IMR-90 (cell line): Measurements from ENCODE around the gene TIGD4. TPM values are rescaled to one million over a fixed set of nuclear protein-coding genes. Genes with fewer than 3 reads are reported as not detected.

Experiments used
- ATAC-seq: fragments of 200-7000 bp; cut with Tn5 transposase; 2 replicates; pipeline ENCODE4 v1.9.1; 2020; ENCODE audit warnings: low read depth, mild to moderate bottlenecking, moderate library complexity
- BruUV-seq: library from RNA; stranded (reverse); fragments of 400-500 nt; replicated peaks from 2 replicates; lab custom pipeline; 2021; lab: Mats Ljungman, UMichigan
- CTCF ChIA-PET: fragments of 300-600 bp; formaldehyde crosslinking; extraction: SDS; loops from one replicate; lab custom pipeline; 2021; ENCODE audit warnings: antibody characterized with exemption; lab: Yijun Ruan, JAX
- POLR2A ChIA-PET: fragments of 300-600 bp; sonication (Branson Sonifier 250); formaldehyde crosslinking; loops from one replicate; lab custom pipeline; 2022; ENCODE audit warnings: antibody characterized with exemption; ENCODE audit not compliant: unreplicated experiment; lab: Charles Lee
- DNase-seq: peaks from one replicate; pipeline ENCODE4 v3.0.0; 2013
- H2AFZ ChIP-seq: replicated peaks from 2 replicates; pipeline ENCODE3; 2013; ENCODE audit warnings: low read length, mild to moderate bottlenecking; ENCODE audit not compliant: poor library complexity
- H2AK5ac ChIP-seq: 2 replicates; pipeline ENCODE4 v1.6.1; 2013; ENCODE audit warnings: low read depth, low read length, inconsistent platforms
- H2AK9ac ChIP-seq: replicated peaks from 2 replicates; pipeline ENCODE3; 2013; ENCODE audit warnings: mild to moderate bottlenecking, low read depth, low read length, moderate library complexity; ENCODE audit not compliant: poor library complexity
- H2BK120ac ChIP-seq: 2 replicates; pipeline ENCODE4 v1.6.1; 2013; ENCODE audit warnings: low read depth, low read length, inconsistent platforms
- H2BK15ac ChIP-seq: 3 replicates; pipeline ENCODE4 v1.6.1; 2013; ENCODE audit warnings: low read depth, low read length, inconsistent platforms
- H2BK20ac ChIP-seq: 2 replicates; pipeline ENCODE4 v1.6.1; 2013; ENCODE audit warnings: low read depth, mild to moderate bottlenecking, inconsistent platforms, low read length, moderate library complexity
- H2BK5ac ChIP-seq: 2 replicates; pipeline ENCODE4 v1.6.1; 2013; ENCODE audit warnings: mild to moderate bottlenecking, low read depth, low read length, inconsistent platforms; ENCODE audit not compliant: poor library complexity, severe bottlenecking
- H3K14ac ChIP-seq: replicated peaks from 2 replicates; pipeline ENCODE4 v1.6.1; 2013; ENCODE audit warnings: low read depth, low read length, inconsistent platforms
- H3K18ac ChIP-seq: 2 replicates; pipeline ENCODE4 v1.6.1; 2013; ENCODE audit warnings: low read depth, low read length, control low read depth
- H3K23ac ChIP-seq: 2 replicates; pipeline ENCODE4 v1.6.1; 2013; ENCODE audit warnings: low read depth, low read length, inconsistent platforms
- H3K27ac ChIP-seq: 2 replicates; pipeline ENCODE4 v1.5.1; 2013; ENCODE audit warnings: mild to moderate bottlenecking, control low read depth, low read length; ENCODE audit not compliant: insufficient read depth
- H3K27me3 ChIP-seq: 2 replicates; pipeline ENCODE4 v1.6.1; 2013; ENCODE audit warnings: low read length; ENCODE audit not compliant: control insufficient read depth, insufficient read depth
- H3K36me3 ChIP-seq: 2 replicates; pipeline ENCODE4 v1.6.1; 2013; ENCODE audit warnings: low read length, mixed read lengths; ENCODE audit not compliant: control insufficient read depth, insufficient read depth
- H3K4ac ChIP-seq: 2 replicates; pipeline ENCODE4 v1.6.1; 2013; ENCODE audit warnings: low read depth, low read length, inconsistent platforms
- H3K4me1 ChIP-seq: 2 replicates; pipeline ENCODE4 v1.6.1; 2013; ENCODE audit warnings: low read length, mixed read lengths; ENCODE audit not compliant: control insufficient read depth, insufficient read depth
- H3K4me2 ChIP-seq: 2 replicates; pipeline ENCODE4 v1.6.1; 2013; ENCODE audit warnings: low read depth, mild to moderate bottlenecking, control low read depth, low read length, moderate library complexity
- H3K4me3 ChIP-seq: 2 replicates; pipeline ENCODE4 v1.5.1; 2013; ENCODE audit warnings: low read depth, mild to moderate bottlenecking, control low read depth, low read length, moderate library complexity; ENCODE audit not compliant: insufficient read depth
- H3K56ac ChIP-seq: 2 replicates; pipeline ENCODE4 v1.6.1; 2013; ENCODE audit warnings: low read length, inconsistent platforms; ENCODE audit not compliant: insufficient read depth; ENCODE audit errors: extremely low read depth
- H3K79me1 ChIP-seq, 2 experiments: 2 replicates each; pipeline ENCODE4 v1.6.1; 2013; ENCODE audit warnings: low read length in 2 of 2, inconsistent platforms in 1 of 2, low read depth in 1 of 2
- H3K9ac ChIP-seq: 2 replicates; pipeline ENCODE4 v1.6.1; 2013; ENCODE audit warnings: low read depth, low read length, control low read depth
- H3K9me1 ChIP-seq: 2 replicates; pipeline ENCODE4 v1.6.1; 2013; ENCODE audit warnings: low read length, inconsistent platforms; ENCODE audit not compliant: insufficient read depth
- H3K9me3 ChIP-seq: 2 replicates; pipeline ENCODE4 v1.6.1; 2013; ENCODE audit warnings: low read length; ENCODE audit not compliant: control insufficient read depth, insufficient read depth
- H4K20me1 ChIP-seq: 2 replicates; pipeline ENCODE4 v1.6.1; 2013; ENCODE audit warnings: low read length, inconsistent platforms; ENCODE audit not compliant: insufficient read depth
- H4K5ac ChIP-seq: 2 replicates; pipeline ENCODE4 v1.6.1; 2013; ENCODE audit warnings: mild to moderate bottlenecking, low read depth, low read length, control low read depth
- H4K8ac ChIP-seq, 2 experiments: 2 replicates each; pipeline ENCODE4 v1.6.1; 2013; ENCODE audit warnings: low read depth in 2 of 2, low read length in 2 of 2, control low read depth in 1 of 2, inconsistent platforms in 1 of 2
- H4K91ac ChIP-seq: 2 replicates; pipeline ENCODE4 v1.6.1; 2013; ENCODE audit warnings: low read depth, low read length, inconsistent platforms; ENCODE audit not compliant: insufficient read depth
- BHLHE40 ChIP-seq: fragments of 150-350 bp; IDR thresholded peaks from 2 replicates; pipeline ENCODE4 v1.6.1; 2016; ENCODE audit warnings: mild to moderate bottlenecking, low read depth, low read length
- CEBPB ChIP-seq: IDR thresholded peaks from 2 replicates; pipeline ENCODE4 v1.6.1; 2012; ENCODE audit warnings: low read depth, low read length, improper control_type of control experiment
- MAFK ChIP-seq: IDR thresholded peaks from 2 replicates; pipeline ENCODE4 v1.6.1; 2012; ENCODE audit warnings: low read depth, low read length, improper control_type of control experiment
- MAZ ChIP-seq: IDR thresholded peaks from 2 replicates; pipeline ENCODE4 v1.6.1; 2012; ENCODE audit warnings: low read depth, mild to moderate bottlenecking, low read length, improper control_type of control experiment, moderate library complexity, borderline replicate concordance
- RAD21 ChIP-seq: IDR thresholded peaks from 2 replicates; pipeline ENCODE4 v1.6.1; 2012; ENCODE audit warnings: low read length, improper control_type of control experiment
- RFX5 ChIP-seq: IDR thresholded peaks from 2 replicates; pipeline ENCODE4 v1.8.0; 2012; ENCODE audit warnings: low read depth, mild to moderate bottlenecking, low read length, moderate library complexity
- WGBS, 2 experiments: methylation state at CpG; one replicate each; pipeline versions ENCODE4 v1.1.5 to v1.1.7; 2013; ENCODE audit warnings: missing lambda C conversion rate in 2 of 2; ENCODE audit not compliant: insufficient read length in 1 of 2; ENCODE audit errors: extremely low coverage in 2 of 2; 5-methylcytosine and 5-hydroxymethylcytosine counted together
- dilution Hi-C: fragments of 300-500 bp; cut with HindIII; formaldehyde crosslinking; loops from one replicate; pipeline ENCODE4 v1.14.3; 2018; ENCODE audit warnings: low sequenced_read_pairs; ENCODE audit not compliant: unreplicated experiment
- in situ Hi-C: fragments of 300-500 bp; cut with MboI; formaldehyde crosslinking; loops from 3 replicates; pipeline ENCODE4 v1.14.3; 2019; ENCODE audit warnings: low sequenced_read_pairs, inconsistent platforms, mixed read lengths
- intact Hi-C: fragments of 100-400 bp; cut with micrococcal nuclease; formaldehyde crosslinking; loops from 2 replicates; pipeline ENCODE4 v1.10.0; 2022
- polyA plus RNA-seq, 3 experiments: library from polyadenylated mRNA; depleted of rRNA; stranded (reverse); fragments of >200 nt; gene quantifications; 2 replicates each; pipeline ENCODE4 v1.2.3, GENCODE V29; 2012; ENCODE audit warnings: low replicate concordance in 1 of 3
- total RNA-seq: library from RNA; depleted of rRNA; stranded (reverse); fragments of >200 nt; gene quantifications from 2 replicates; pipeline ENCODE4 v1.2.3, GENCODE V29; 2012

The TIGD4 gene
- total and polyA plus RNA-seq, 2 of the 4 experiments (the other 2 are of a cell fraction), result 0.03 TPM; not detected in 1

GRCh38 chr4:152724494-152724893 is 55.0 kb downstream of the TIGD4 start:
- no peaks in the 10 kb centered on the region for H4K20me1 ChIP-seq
- H2BK120ac ChIP-seq, result no peak overlapping the region
- no peaks in the 10 kb centered on the region for H3K9me3 ChIP-seq
- dilution Hi-C loops, result no loop called here
- no peaks in the 10 kb centered on the region for H3K36me3 ChIP-seq
- H4K91ac ChIP-seq, result no peak overlapping the region
- no peak overlapping the region for H2AFZ ChIP-seq
- no CpG with 5 or more reads among the region's 5 CpGs for WGBS, 2 experiments
- no peak overlapping the region for H3K9ac ChIP-seq
- H3K9me1 ChIP-seq, result no peaks in the 10 kb centered on the region
- H2AK9ac ChIP-seq, result no peak overlapping the region
- no peak overlapping the region for H2BK5ac ChIP-seq
- H3K27me3 ChIP-seq, result peaks cover 12% of the 10 kb centered on the region
- no peak overlapping the region for H2AK5ac ChIP-seq
- H3K4ac ChIP-seq, result no peak overlapping the region
- H2BK15ac ChIP-seq, result no peak overlapping the region
- no peak overlapping the region for H3K56ac ChIP-seq
- BruUV-seq, result no TSS peak
- no peak overlapping the region for H3K4me3 ChIP-seq
- ChIA-PET POLR2A (no interaction called here), CTCF (interaction anchor here (0.6 kb wide), 1 partner anchor 191 kb away, joined by 3 read pairs; no protein-coding TSS in a partner anchor)
- H3K4me1 ChIP-seq, result no peaks in the 10 kb centered on the region
- H3K23ac ChIP-seq, result no peak overlapping the region
- TF ChIP-seq RFX5 (no peak), MAZ (no peak), CEBPB (peak; percentile 50), MAFK (no peak), BHLHE40 (no peak), RAD21 (no peak)
- no peak overlapping the region for H3K18ac ChIP-seq
- DNase-seq, result no peak
- intact Hi-C loops, result no loop called here
- H2BK20ac ChIP-seq, result no peak overlapping the region
- no peak overlapping the region for H3K27ac ChIP-seq
- no peak overlapping the region for H4K5ac ChIP-seq
- H3K14ac ChIP-seq, result no peak overlapping the region
- H3K79me1 ChIP-seq, result no peaks in the 10 kb centered on the region
- in situ Hi-C loops, result no loop called here
- no peak overlapping the region for H4K8ac ChIP-seq
- no peak overlapping the region for H3K4me2 ChIP-seq
- no peak for ATAC-seq
